IMR-90 (cell line): ENCODE data around the gene OR10A3. TPM values are rescaled to one million over a fixed set of nuclear protein-coding genes. Genes with fewer than 3 reads are reported as not detected.

Experiments
- ATAC-seq: fragments of 200-7000 bp; cut with Tn5 transposase; 2 replicates; pipeline ENCODE4 v1.9.1; 2020; ENCODE audit warnings: low read depth, mild to moderate bottlenecking, moderate library complexity
- BruUV-seq: library from RNA; stranded (reverse); fragments of 400-500 nt; replicated peaks from 2 replicates; lab custom pipeline; 2021; lab: Mats Ljungman, UMichigan
- CTCF ChIA-PET: fragments of 300-600 bp; formaldehyde crosslinking; extraction: SDS; loops from one replicate; lab custom pipeline; 2021; ENCODE audit warnings: antibody characterized with exemption; lab: Yijun Ruan, JAX
- POLR2A ChIA-PET: fragments of 300-600 bp; sonication (Branson Sonifier 250); formaldehyde crosslinking; loops from one replicate; lab custom pipeline; 2022; ENCODE audit warnings: antibody characterized with exemption; ENCODE audit not compliant: unreplicated experiment; lab: Charles Lee
- DNase-seq: peaks from one replicate; pipeline ENCODE4 v3.0.0; 2013
- H2AFZ ChIP-seq: replicated peaks from 2 replicates; pipeline ENCODE3; 2013; ENCODE audit warnings: low read length, mild to moderate bottlenecking; ENCODE audit not compliant: poor library complexity
- H2AK5ac ChIP-seq: 2 replicates; pipeline ENCODE4 v1.6.1; 2013; ENCODE audit warnings: low read depth, low read length, inconsistent platforms
- H2AK9ac ChIP-seq: replicated peaks from 2 replicates; pipeline ENCODE3; 2013; ENCODE audit warnings: mild to moderate bottlenecking, low read depth, low read length, moderate library complexity; ENCODE audit not compliant: poor library complexity
- H2BK120ac ChIP-seq: 2 replicates; pipeline ENCODE4 v1.6.1; 2013; ENCODE audit warnings: low read depth, low read length, inconsistent platforms
- H2BK15ac ChIP-seq: 3 replicates; pipeline ENCODE4 v1.6.1; 2013; ENCODE audit warnings: low read depth, low read length, inconsistent platforms
- H2BK20ac ChIP-seq: 2 replicates; pipeline ENCODE4 v1.6.1; 2013; ENCODE audit warnings: low read depth, mild to moderate bottlenecking, inconsistent platforms, low read length, moderate library complexity
- H2BK5ac ChIP-seq: 2 replicates; pipeline ENCODE4 v1.6.1; 2013; ENCODE audit warnings: mild to moderate bottlenecking, low read depth, low read length, inconsistent platforms; ENCODE audit not compliant: poor library complexity, severe bottlenecking
- H3K14ac ChIP-seq: replicated peaks from 2 replicates; pipeline ENCODE4 v1.6.1; 2013; ENCODE audit warnings: low read depth, low read length, inconsistent platforms
- H3K18ac ChIP-seq: 2 replicates; pipeline ENCODE4 v1.6.1; 2013; ENCODE audit warnings: low read depth, low read length, control low read depth
- H3K23ac ChIP-seq: 2 replicates; pipeline ENCODE4 v1.6.1; 2013; ENCODE audit warnings: low read depth, low read length, inconsistent platforms
- H3K27ac ChIP-seq: 2 replicates; pipeline ENCODE4 v1.5.1; 2013; ENCODE audit warnings: mild to moderate bottlenecking, control low read depth, low read length; ENCODE audit not compliant: insufficient read depth
- H3K27me3 ChIP-seq: 2 replicates; pipeline ENCODE4 v1.6.1; 2013; ENCODE audit warnings: low read length; ENCODE audit not compliant: control insufficient read depth, insufficient read depth
- H3K36me3 ChIP-seq: 2 replicates; pipeline ENCODE4 v1.6.1; 2013; ENCODE audit warnings: low read length, mixed read lengths; ENCODE audit not compliant: control insufficient read depth, insufficient read depth
- H3K4ac ChIP-seq: 2 replicates; pipeline ENCODE4 v1.6.1; 2013; ENCODE audit warnings: low read depth, low read length, inconsistent platforms
- H3K4me1 ChIP-seq: 2 replicates; pipeline ENCODE4 v1.6.1; 2013; ENCODE audit warnings: low read length, mixed read lengths; ENCODE audit not compliant: control insufficient read depth, insufficient read depth
- H3K4me2 ChIP-seq: 2 replicates; pipeline ENCODE4 v1.6.1; 2013; ENCODE audit warnings: low read depth, mild to moderate bottlenecking, control low read depth, low read length, moderate library complexity
- H3K4me3 ChIP-seq: 2 replicates; pipeline ENCODE4 v1.5.1; 2013; ENCODE audit warnings: low read depth, mild to moderate bottlenecking, control low read depth, low read length, moderate library complexity; ENCODE audit not compliant: insufficient read depth
- H3K56ac ChIP-seq: 2 replicates; pipeline ENCODE4 v1.6.1; 2013; ENCODE audit warnings: low read length, inconsistent platforms; ENCODE audit not compliant: insufficient read depth; ENCODE audit errors: extremely low read depth
- H3K79me1 ChIP-seq, 2 experiments: 2 replicates each; pipeline ENCODE4 v1.6.1; 2013; ENCODE audit warnings: low read length in 2 of 2, inconsistent platforms in 1 of 2, low read depth in 1 of 2
- H3K9ac ChIP-seq: 2 replicates; pipeline ENCODE4 v1.6.1; 2013; ENCODE audit warnings: low read depth, low read length, control low read depth
- H3K9me1 ChIP-seq: 2 replicates; pipeline ENCODE4 v1.6.1; 2013; ENCODE audit warnings: low read length, inconsistent platforms; ENCODE audit not compliant: insufficient read depth
- H3K9me3 ChIP-seq: 2 replicates; pipeline ENCODE4 v1.6.1; 2013; ENCODE audit warnings: low read length; ENCODE audit not compliant: control insufficient read depth, insufficient read depth
- H4K20me1 ChIP-seq: 2 replicates; pipeline ENCODE4 v1.6.1; 2013; ENCODE audit warnings: low read length, inconsistent platforms; ENCODE audit not compliant: insufficient read depth
- H4K5ac ChIP-seq: 2 replicates; pipeline ENCODE4 v1.6.1; 2013; ENCODE audit warnings: mild to moderate bottlenecking, low read depth, low read length, control low read depth
- H4K8ac ChIP-seq, 2 experiments: 2 replicates each; pipeline ENCODE4 v1.6.1; 2013; ENCODE audit warnings: low read depth in 2 of 2, low read length in 2 of 2, control low read depth in 1 of 2, inconsistent platforms in 1 of 2
- H4K91ac ChIP-seq: 2 replicates; pipeline ENCODE4 v1.6.1; 2013; ENCODE audit warnings: low read depth, low read length, inconsistent platforms; ENCODE audit not compliant: insufficient read depth
- BHLHE40 ChIP-seq: fragments of 150-350 bp; IDR thresholded peaks from 2 replicates; pipeline ENCODE4 v1.6.1; 2016; ENCODE audit warnings: mild to moderate bottlenecking, low read depth, low read length
- CEBPB ChIP-seq: IDR thresholded peaks from 2 replicates; pipeline ENCODE4 v1.6.1; 2012; ENCODE audit warnings: low read depth, low read length, improper control_type of control experiment
- CHD1 ChIP-seq: IDR thresholded peaks from 2 replicates; pipeline ENCODE4 v1.6.1; 2012; ENCODE audit warnings: low read depth, low read length, improper control_type of control experiment
- CTCF ChIP-seq: conservative IDR thresholded peaks from 2 replicates; pipeline ENCODE4 v1.5.1; 2012; ENCODE audit warnings: mild to moderate bottlenecking, low read depth, low read length, improper control_type of control experiment
- ELK1 ChIP-seq: fragments of 150-350 bp; IDR thresholded peaks from 2 replicates; pipeline ENCODE4 v1.6.1; 2016; ENCODE audit warnings: low read depth, mild to moderate bottlenecking, low read length, moderate library complexity, borderline replicate concordance
- FOS ChIP-seq: fragments of 150-350 bp; IDR thresholded peaks from 2 replicates; pipeline ENCODE4 v1.6.1; 2016; ENCODE audit warnings: low read depth, low read length
- MAFK ChIP-seq: IDR thresholded peaks from 2 replicates; pipeline ENCODE4 v1.6.1; 2012; ENCODE audit warnings: low read depth, low read length, improper control_type of control experiment
- MAZ ChIP-seq: IDR thresholded peaks from 2 replicates; pipeline ENCODE4 v1.6.1; 2012; ENCODE audit warnings: low read depth, mild to moderate bottlenecking, low read length, improper control_type of control experiment, moderate library complexity, borderline replicate concordance
- NFE2L2 ChIP-seq: fragments of 150-350 bp; IDR thresholded peaks from 2 replicates; pipeline ENCODE4 v1.6.1; 2016; ENCODE audit warnings: low read depth, mild to moderate bottlenecking, low read length
- POLR2A ChIP-seq: IDR thresholded peaks from 2 replicates; pipeline ENCODE4 v1.6.1; 2012; ENCODE audit warnings: mild to moderate bottlenecking, low read depth, low read length
- RAD21 ChIP-seq: IDR thresholded peaks from 2 replicates; pipeline ENCODE4 v1.6.1; 2012; ENCODE audit warnings: low read length, improper control_type of control experiment
- RCOR1 ChIP-seq: IDR thresholded peaks from 2 replicates; pipeline ENCODE4 v1.6.1; 2012; ENCODE audit warnings: mild to moderate bottlenecking, low read length, improper control_type of control experiment; ENCODE audit not compliant: insufficient replicate concordance
- RFX5 ChIP-seq: IDR thresholded peaks from 2 replicates; pipeline ENCODE4 v1.8.0; 2012; ENCODE audit warnings: low read depth, mild to moderate bottlenecking, low read length, moderate library complexity
- SMC3 ChIP-seq: fragments of 150-350 bp; IDR thresholded peaks from 2 replicates; pipeline ENCODE4 v1.6.1; 2016; ENCODE audit warnings: low read depth, mild to moderate bottlenecking, antibody characterized with exemption, low read length, moderate library complexity
- USF2 ChIP-seq: fragments of 150-350 bp; IDR thresholded peaks from 2 replicates; pipeline ENCODE4 v1.6.1; 2017; ENCODE audit warnings: mild to moderate bottlenecking, antibody characterized with exemption, low read length, low read depth
- WGBS, 2 experiments: methylation state at CpG; one replicate each; pipeline versions ENCODE4 v1.1.5 to v1.1.7; 2013; ENCODE audit warnings: missing lambda C conversion rate in 2 of 2; ENCODE audit not compliant: insufficient read length in 1 of 2; ENCODE audit errors: extremely low coverage in 2 of 2; 5-methylcytosine and 5-hydroxymethylcytosine counted together
- dilution Hi-C: fragments of 300-500 bp; cut with HindIII; formaldehyde crosslinking; loops from one replicate; pipeline ENCODE4 v1.14.3; 2018; ENCODE audit warnings: low sequenced_read_pairs; ENCODE audit not compliant: unreplicated experiment
- in situ Hi-C: fragments of 300-500 bp; cut with MboI; formaldehyde crosslinking; loops from 3 replicates; pipeline ENCODE4 v1.14.3; 2019; ENCODE audit warnings: low sequenced_read_pairs, inconsistent platforms, mixed read lengths
- intact Hi-C: fragments of 100-400 bp; cut with micrococcal nuclease; formaldehyde crosslinking; loops from 2 replicates; pipeline ENCODE4 v1.10.0; 2022
- polyA plus RNA-seq, 3 experiments: library from polyadenylated mRNA; depleted of rRNA; stranded (reverse); fragments of >200 nt; gene quantifications; 2 replicates each; pipeline ENCODE4 v1.2.3, GENCODE V29; 2012; ENCODE audit warnings: low replicate concordance in 1 of 3
- total RNA-seq: library from RNA; depleted of rRNA; stranded (reverse); fragments of >200 nt; gene quantifications from 2 replicates; pipeline ENCODE4 v1.2.3, GENCODE V29; 2012

Gene OR10A3
- total and polyA plus RNA-seq, 2 of the 4 experiments (the other 2 are of a cell fraction): 0.03 TPM; not detected in 1

GRCh38 chr11:7905961-7906429 lies 35.5 kb downstream of the OR10A3 start:
- peak overlapping the region; percentile 78 to 80 for H4K8ac ChIP-seq
- no peak for TF ChIP-seq FOS
- TF ChIP-seq CHD1: no peak
- no peak for TF ChIP-seq RCOR1
- no peak for TF ChIP-seq ELK1
- TF ChIP-seq CEBPB: no peak
- TF ChIP-seq MAZ: no peak
- no peak for TF ChIP-seq BHLHE40
- TF ChIP-seq NFE2L2: no peak
- TF ChIP-seq USF2: no peak
- no peak for TF ChIP-seq MAFK
- TF ChIP-seq SMC3: no peak
- no peak for TF ChIP-seq POLR2A
- no peak for TF ChIP-seq RAD21
- TF ChIP-seq CTCF: no peak
- no peak for TF ChIP-seq RFX5

More at GRCh38 chr11:7905961-7906429, 35.5 kb downstream of the OR10A3 start:
- H3K27ac ChIP-seq: peak overlapping the region; percentile 39; the same call in 1 of the 2 replicates
- intact Hi-C loops: loop anchor here (1.0 kb wide), 2 partner anchors 81 to 193 kb away; partner anchors contain the start of gene EIF3F
- peak overlapping the region; percentile 67; the same call in 1 of the 2 replicates for H3K23ac ChIP-seq
- H3K79me1 ChIP-seq: peaks cover 0 to 3% of the 10 kb centered on the region in 2 experiments; a peak in 1 of 4 replicates
- H2AFZ ChIP-seq: peak overlapping the region; percentile 86
- H2AK5ac ChIP-seq: peak overlapping the region; percentile 55; the same call in 1 of the 2 replicates
- no peaks in the 10 kb centered on the region for H3K36me3 ChIP-seq
- peaks cover 5% of the 10 kb centered on the region; the same call in 1 of the 2 replicates for H3K9me1 ChIP-seq
- peak overlapping the region; percentile 18; the same call in 1 of the 2 replicates for H3K4me2 ChIP-seq
- H2BK5ac ChIP-seq: peak overlapping the region; percentile 78
- H3K4me3 ChIP-seq: no peak overlapping the region
- dilution Hi-C loops: no loop called here
- H3K9ac ChIP-seq: peak overlapping the region; percentile 20; the same call in 1 of the 2 replicates
- no CpG with 5 or more reads among the region's 3 CpGs for WGBS, 2 experiments
- H3K9me3 ChIP-seq: no peaks in the 10 kb centered on the region
- peaks cover 9% of the 10 kb centered on the region for H3K4me1 ChIP-seq
- in situ Hi-C loops: no loop called here
- peak overlapping the region; percentile 47 for H2AK9ac ChIP-seq
- BruUV-seq: no TSS peak
- H2BK15ac ChIP-seq: peak overlapping the region; percentile 62; the same call in 2 of the 3 replicates
- H3K18ac ChIP-seq: peak overlapping the region; percentile 80; the same call in 1 of the 2 replicates
- peak overlapping the region; percentile 70 for H2BK20ac ChIP-seq
- peak overlapping the region; percentile 91 for H3K4ac ChIP-seq
- peak overlapping the region; percentile 90 for H3K14ac ChIP-seq
- H4K20me1 ChIP-seq: no peaks in the 10 kb centered on the region
- ChIA-PET CTCF (interaction anchor here (0.6 to 5.4 kb wide), 8 partner anchors 14 to 193 kb away, joined by 3 to 79 read pairs (median 4); partner anchors contain the start of gene EIF3F), POLR2A (interaction anchor here (0.9 to 2.7 kb wide), 2 partner anchors 79 to 81 kb away, joined by 4 to 9 read pairs; partner anchors contain the start of gene EIF3F)
- peak overlapping the region; percentile 80 for H4K91ac ChIP-seq
- DNase-seq (no peak), ATAC-seq (peak; percentile 38; the same call in 1 of the 2 replicates)
- no peaks in the 10 kb centered on the region for H3K27me3 ChIP-seq
- H3K56ac ChIP-seq: peak overlapping the region; percentile 43; the same call in 1 of the 2 replicates
- H4K5ac ChIP-seq: peak overlapping the region; percentile 93
- peak overlapping the region; percentile 94 for H2BK120ac ChIP-seq
